ENCODE data around the gene TAS1R1.
"Not testable (repeated sequence)": the region's sequence is repeated elsewhere in the genome, so short reads cannot be mapped to it uniquely, and the experiment has no call there.

The TAS1R1 gene

DNA sequence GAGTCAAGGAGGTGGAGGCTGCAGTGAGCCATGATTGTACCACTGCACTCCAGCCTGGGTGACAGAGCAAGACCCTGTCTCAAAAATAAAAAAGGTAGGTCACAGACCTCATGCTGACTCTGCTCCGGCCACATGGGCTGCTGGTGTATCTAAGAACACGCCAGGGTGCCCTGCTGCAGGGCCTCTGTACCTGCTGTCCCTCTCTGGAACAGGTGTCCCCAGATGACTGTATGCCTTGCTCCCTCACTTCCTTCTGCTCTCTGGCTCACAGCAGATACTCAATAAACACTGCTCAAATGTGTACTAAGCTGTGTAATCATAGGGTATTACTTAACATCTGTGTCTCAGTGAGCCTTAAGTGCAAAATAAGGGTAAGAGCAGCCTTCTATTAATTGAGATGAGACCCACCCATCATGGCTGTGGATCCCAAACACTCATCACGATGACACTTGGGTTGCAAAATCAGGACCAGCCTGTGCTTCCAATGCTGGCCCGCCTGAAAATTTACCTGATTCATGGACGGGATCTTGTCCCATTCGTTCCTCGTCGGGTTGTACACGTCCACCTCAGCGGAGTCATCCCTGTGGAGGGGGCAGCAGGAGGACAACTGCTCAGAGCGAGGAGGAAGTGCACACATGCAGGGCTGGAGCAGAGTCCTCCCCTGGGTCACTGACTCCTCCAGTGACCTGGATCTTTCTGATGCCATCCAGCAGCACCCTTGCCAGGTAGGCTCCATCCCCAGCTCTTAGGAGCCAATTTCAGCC is 40.1 kb downstream of the TAS1R1 start:
- no peak overlapping the region for H3K9ac ChIP-seq (ENCODE audit: low read depth, low read length)
- no peak overlapping the region for H3K4me3 ChIP-seq (ENCODE audit: low read length)
- peaks cover 48% of the 10 kb centered on the region for H3K4me1 ChIP-seq (ENCODE audit: control insufficient read depth, insufficient read depth, low read length)
- no peaks in the 10 kb centered on the region for H3K27me3 ChIP-seq (ENCODE audit: control insufficient read depth, insufficient read depth, low read length)
- no peaks in the 10 kb centered on the region for H3K9me3 ChIP-seq (replicated peaks; ENCODE audit: low read length)
- peaks cover 87% of the 10 kb centered on the region for H3K36me3 ChIP-seq (ENCODE audit: insufficient read depth, low read length)
- no peak overlapping the region for H3K4me2 ChIP-seq (ENCODE audit: low read length)

DNA sequence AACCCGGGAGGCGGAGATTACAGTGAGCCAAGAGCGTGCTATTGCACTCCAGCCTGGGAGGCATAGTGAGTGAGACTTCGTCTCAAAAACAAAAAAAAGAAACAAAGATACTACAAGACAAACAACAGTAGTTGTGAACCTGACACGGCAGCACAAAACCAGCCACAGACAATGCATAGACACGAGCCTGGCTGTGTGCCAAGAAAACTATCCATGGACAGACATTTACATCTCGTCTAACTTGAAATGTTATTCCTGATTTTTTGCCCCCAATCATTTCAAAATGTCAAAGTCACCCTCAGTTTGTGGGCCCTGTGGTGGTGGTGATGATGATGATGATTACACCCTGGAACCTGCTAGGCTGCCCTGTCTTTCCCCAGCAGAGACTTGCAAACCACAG is 41.2 kb downstream of the TAS1R1 start:
- Histone ChIP-seq H3K36me3 (ENCODE audit: insufficient read depth, low read length) (peaks cover 79% of the 10 kb centered on the region), H3K9me3 (replicated peaks; ENCODE audit: low read length) (no peaks in the 10 kb centered on the region), H3K4me1 (ENCODE audit: control insufficient read depth, insufficient read depth, low read length) (peaks cover 43% of the 10 kb centered on the region), H3K4me2 (ENCODE audit: low read length) (peak overlapping the region; percentile 23), H3K4me3 (ENCODE audit: low read length) (no peak overlapping the region), H3K27me3 (ENCODE audit: control insufficient read depth, insufficient read depth, low read length) (no peaks in the 10 kb centered on the region), H3K9ac (ENCODE audit: low read depth, low read length) (no peak overlapping the region)

DNA sequence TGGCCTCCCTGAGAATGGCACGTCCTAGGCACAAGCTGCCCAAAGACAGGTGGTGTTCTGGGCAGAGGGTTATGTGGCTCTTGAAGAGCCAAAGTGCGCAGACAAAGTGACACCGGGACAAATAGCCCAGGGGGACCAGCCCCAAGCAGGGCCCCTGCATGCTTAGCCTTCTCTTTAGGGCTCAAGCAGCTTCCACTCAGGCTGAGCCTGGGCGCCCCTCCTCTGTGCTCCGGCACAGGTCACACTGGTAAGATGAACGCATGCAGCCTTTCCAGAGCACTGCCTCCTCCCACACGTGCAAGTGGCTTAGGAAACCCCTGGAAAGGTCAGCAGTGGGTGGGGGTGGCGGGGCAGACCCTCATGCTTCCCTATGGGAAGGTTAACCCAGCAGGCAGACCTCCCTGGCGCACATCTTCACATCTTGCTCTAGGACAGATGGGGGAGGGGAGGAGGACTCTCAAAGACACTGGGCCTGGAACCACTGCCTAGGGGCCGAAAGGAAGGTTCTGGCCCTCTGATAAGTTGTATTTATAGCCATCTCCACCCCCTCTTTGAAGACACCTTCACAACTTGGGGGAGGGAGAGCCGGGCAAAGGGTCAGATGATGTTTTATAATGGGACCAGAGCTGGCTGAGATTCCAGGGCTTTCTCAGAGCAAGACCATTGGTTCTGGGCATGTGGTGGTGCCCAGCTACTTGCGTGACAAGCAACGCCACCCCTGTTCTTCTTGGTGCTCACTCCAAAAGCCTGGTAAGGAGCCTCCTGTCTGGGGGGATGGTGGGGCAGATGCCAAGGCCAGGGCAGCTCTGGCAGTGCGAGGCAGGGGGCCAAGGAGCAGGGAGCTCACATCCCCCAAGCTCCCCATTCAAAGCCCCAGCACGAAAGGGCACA is 42.0 kb downstream of the TAS1R1 start:
- Histone ChIP-seq H3K4me1 (ENCODE audit: control insufficient read depth, insufficient read depth, low read length) (peaks cover 35% of the 10 kb centered on the region), H3K27me3 (ENCODE audit: control insufficient read depth, insufficient read depth, low read length) (no peaks in the 10 kb centered on the region), H3K9ac (ENCODE audit: low read depth, low read length) (peak overlapping the region; percentile 6), H3K4me2 (ENCODE audit: low read length) (peak overlapping the region; percentile 43), H3K9me3 (replicated peaks; ENCODE audit: low read length) (no peaks in the 10 kb centered on the region), H3K4me3 (ENCODE audit: low read length) (no peak overlapping the region), H3K36me3 (ENCODE audit: insufficient read depth, low read length) (peaks cover 71% of the 10 kb centered on the region)

DNA sequence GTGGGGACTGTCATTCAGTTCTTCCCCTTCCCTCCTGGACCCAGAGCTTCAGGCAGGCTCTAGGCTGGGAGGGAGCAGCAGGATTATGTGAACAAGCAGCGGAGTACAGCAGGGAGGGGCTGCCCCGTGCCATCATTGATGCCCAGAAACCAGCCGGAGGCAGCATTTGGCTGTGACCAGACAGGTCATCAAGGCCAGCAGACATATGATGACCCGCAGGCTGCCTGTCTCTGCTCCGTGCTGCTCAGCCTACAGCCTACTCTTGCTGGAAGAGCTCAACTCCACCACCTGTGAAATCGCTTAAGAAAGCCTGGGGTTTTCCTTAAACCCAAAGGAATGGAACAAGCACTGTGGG is 42.6 kb downstream of the TAS1R1 start:
- Histone ChIP-seq H3K4me3 (ENCODE audit: low read length) (no peak overlapping the region), H3K4me1 (ENCODE audit: control insufficient read depth, insufficient read depth, low read length) (peaks cover 33% of the 10 kb centered on the region), H3K9me3 (replicated peaks; ENCODE audit: low read length) (no peaks in the 10 kb centered on the region), H3K36me3 (ENCODE audit: insufficient read depth, low read length) (peaks cover 65% of the 10 kb centered on the region), H3K9ac (ENCODE audit: low read depth, low read length) (peak overlapping the region; percentile 6), H3K4me2 (ENCODE audit: low read length) (peak overlapping the region; percentile 43), H3K27me3 (ENCODE audit: control insufficient read depth, insufficient read depth, low read length) (no peaks in the 10 kb centered on the region)

DNA sequence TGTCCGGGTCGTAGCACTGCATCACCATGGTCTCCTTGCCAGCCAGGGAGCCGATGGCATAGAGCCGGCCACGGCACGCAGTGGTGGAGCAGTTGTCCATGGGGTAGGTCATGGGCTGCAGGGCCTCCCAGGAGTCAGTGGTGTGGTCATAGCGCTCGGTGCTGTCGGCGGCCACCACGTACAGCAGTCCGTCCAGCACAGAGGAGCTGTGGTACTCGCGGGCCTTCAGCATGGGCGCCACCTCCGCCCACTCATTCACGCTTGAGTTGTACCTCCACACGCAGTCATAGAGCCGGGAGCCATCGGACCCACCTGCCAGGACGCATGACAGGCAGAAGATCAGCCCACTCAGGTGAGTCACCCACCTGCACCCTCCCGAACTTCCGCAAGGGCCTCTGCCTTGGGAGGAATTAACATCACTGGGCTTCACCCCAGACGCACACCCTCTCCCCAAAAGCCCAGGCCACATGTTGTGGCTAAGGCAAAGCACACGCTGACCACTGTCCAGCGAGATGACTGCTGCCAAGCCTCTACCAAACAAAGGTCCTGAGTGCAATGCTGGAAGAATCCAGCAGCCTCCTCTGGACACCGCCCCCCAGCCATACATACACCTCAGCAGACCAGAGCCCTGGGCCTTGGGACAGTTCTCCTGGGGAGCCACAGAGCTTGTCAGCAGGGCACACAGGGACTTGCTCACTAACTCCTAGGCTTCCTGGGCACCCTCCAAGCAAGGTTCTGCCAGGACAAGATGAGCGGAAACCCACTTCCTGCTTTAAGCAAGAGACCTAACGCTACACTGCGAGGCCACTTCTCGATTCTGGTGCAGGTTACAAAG is 44.3 kb downstream of the TAS1R1 start:
- Histone ChIP-seq H3K36me3 (ENCODE audit: insufficient read depth, low read length) (peaks cover 49% of the 10 kb centered on the region), H3K4me3 (ENCODE audit: low read length) (peak overlapping the region; percentile 80), H3K9ac (ENCODE audit: low read depth, low read length) (peak overlapping the region; percentile 87), H3K4me1 (ENCODE audit: control insufficient read depth, insufficient read depth, low read length) (peaks cover 47% of the 10 kb centered on the region), H3K9me3 (replicated peaks; ENCODE audit: low read length) (no peaks in the 10 kb centered on the region), H3K27me3 (ENCODE audit: control insufficient read depth, insufficient read depth, low read length) (no peaks in the 10 kb centered on the region), H3K4me2 (ENCODE audit: low read length) (peak overlapping the region; percentile 95)

DNA sequence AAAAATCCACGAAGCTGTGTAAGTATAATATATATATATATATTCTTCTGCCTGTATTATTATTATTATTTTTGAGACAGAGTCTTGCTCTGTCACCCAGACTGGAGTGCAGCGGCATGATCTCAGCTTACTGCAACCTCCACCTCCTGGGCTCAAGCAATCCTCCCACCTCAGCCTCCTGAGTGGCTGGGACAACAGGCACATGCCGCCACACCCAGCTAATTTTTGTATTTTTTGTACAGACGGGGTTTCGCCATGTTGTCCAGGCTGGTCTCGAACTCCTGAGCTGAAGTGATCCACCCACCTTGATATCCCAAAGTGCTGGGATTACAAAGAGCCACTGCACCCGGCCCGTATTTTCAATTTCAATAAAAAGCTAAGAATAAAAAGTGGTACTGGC is 44.9 kb downstream of the TAS1R1 start:
- Histone ChIP-seq H3K36me3 (ENCODE audit: insufficient read depth, low read length) (peaks cover 43% of the 10 kb centered on the region), H3K4me2 (ENCODE audit: low read length) (peak overlapping the region; percentile 95), H3K4me1 (ENCODE audit: control insufficient read depth, insufficient read depth, low read length) (peaks cover 53% of the 10 kb centered on the region), H3K4me3 (ENCODE audit: low read length) (peak overlapping the region; percentile 80), H3K9ac (ENCODE audit: low read depth, low read length) (peak overlapping the region; percentile 87)
- not testable (repeated sequence) for H3K27me3 ChIP-seq (ENCODE audit: control insufficient read depth, insufficient read depth, low read length); H3K9me3 ChIP-seq (replicated peaks; ENCODE audit: low read length)

DNA sequence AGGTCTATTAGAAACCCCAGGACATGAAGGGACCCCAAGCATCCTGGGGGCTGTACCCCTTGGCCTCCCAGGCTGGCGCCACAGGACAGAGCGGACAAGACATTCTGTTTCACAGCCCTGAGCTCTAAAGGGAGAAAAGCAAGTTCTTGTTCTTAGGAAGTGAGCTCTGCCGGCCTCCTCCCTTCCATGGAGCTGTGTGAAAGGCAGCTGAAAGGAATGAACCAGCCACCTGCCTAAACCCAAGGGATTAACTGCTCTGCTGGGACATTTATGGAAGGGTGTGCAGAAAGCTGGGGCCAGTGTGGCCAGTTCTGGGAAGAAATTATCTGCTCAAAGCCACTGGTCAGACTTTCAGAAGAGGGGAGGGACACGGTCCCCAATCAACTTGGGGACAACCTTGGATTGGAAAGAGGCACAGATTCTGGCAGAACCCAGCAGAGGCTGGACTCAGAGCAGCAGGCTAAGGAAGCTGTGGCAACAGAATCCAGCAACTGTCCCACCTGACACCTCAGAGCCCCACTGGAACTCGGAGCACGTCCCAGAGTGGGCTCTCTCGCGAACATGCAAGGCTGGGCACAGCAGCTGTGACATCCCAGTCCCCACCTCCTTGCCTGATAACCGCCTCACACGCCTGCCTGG is 45.4 kb downstream of the TAS1R1 start:
- Histone ChIP-seq H3K9me3 (replicated peaks; ENCODE audit: low read length) (no peaks in the 10 kb centered on the region), H3K36me3 (ENCODE audit: insufficient read depth, low read length) (peaks cover 38% of the 10 kb centered on the region), H3K27me3 (ENCODE audit: control insufficient read depth, insufficient read depth, low read length) (no peaks in the 10 kb centered on the region), H3K4me3 (ENCODE audit: low read length) (peak overlapping the region; percentile 80), H3K4me2 (ENCODE audit: low read length) (peak overlapping the region; percentile 95), H3K4me1 (ENCODE audit: control insufficient read depth, insufficient read depth, low read length) (peaks cover 54% of the 10 kb centered on the region), H3K9ac (ENCODE audit: low read depth, low read length) (peak overlapping the region; percentile 87)

DNA sequence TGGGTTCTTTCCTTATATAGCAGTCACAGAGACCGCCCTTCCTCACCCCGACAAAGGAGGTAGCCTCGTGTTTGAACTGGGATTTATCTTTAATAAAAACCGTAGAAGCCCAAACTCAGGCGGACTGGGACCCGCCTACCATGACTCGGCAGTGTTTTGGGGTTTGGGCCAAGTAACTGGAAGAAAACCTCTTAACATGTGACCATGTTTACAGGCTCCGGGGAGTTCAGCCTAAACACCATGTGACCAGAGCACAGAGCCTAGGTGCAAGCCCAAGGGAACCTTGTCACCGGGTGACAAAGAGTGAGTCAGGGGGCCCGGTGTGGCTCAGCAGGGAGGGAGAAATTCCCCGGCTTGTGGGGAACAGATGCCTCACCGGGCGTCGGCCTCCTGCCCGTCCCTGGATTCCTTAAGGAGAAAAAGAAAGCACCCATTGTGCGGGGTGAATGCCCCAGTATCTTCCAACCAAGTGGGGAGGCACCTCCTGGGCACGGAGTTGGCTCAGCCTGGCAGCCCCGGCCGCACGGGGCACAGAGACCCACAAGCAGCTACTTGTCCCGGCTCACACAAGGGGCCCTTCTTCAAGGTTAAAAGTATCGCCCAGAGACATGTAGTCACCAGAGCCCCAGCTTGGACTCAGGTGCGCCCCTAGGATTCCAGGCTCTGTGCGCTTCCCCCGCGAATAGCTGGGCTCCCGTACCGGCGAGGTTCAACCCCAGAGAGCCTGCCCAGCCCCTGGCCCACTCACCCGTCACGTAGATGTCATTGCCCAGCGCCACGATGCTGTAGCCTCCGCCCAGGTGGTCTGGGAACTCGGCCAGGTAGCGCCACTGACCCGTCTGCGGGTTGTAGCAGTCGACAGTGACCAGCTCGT is 46.2 kb downstream of the TAS1R1 start:
- Histone ChIP-seq H3K36me3 (ENCODE audit: insufficient read depth, low read length) (peaks cover 30% of the 10 kb centered on the region), H3K27me3 (ENCODE audit: control insufficient read depth, insufficient read depth, low read length) (no peaks in the 10 kb centered on the region), H3K4me1 (ENCODE audit: control insufficient read depth, insufficient read depth, low read length) (peaks cover 54% of the 10 kb centered on the region)

DNA sequence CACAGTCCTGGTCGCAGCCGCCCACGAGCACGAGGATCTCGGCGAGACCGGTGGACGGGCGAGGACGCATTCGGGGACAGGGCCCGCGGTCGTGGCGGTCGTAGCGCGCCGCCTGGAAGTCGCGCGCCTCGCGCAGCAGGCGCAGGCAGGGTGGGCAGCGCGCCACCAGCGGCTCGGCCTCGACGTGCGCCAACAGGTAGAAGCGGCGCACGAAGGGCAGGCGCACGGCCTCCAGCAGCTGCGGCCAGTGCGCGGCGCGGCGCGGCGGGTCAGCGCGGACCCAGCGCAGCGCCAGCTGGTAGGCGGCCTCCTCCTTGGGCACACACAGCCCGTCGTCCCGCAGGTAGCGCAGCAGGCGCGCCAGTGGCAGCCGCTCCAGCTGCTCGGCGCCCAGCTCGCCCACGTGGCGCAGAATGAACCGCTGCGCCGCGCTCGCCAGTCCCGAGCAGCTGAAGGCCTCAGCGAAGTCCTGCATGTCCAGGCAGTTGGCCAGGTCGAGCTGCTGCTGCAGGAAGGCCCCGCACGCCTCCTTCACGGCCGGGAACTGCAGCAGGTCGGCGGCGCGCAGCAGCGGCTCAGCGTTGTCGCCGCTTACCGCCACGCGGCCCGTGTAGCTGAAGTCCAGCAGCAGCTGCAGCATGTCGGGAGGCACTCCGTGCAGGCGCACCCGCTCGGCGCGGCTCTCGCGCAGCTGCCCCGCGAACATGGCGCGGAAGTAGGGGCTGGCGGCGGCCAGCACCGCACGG is 47.0 kb downstream of the TAS1R1 start:
- Histone ChIP-seq H3K9me3 (replicated peaks; ENCODE audit: low read length) (no peaks in the 10 kb centered on the region), H3K27me3 (ENCODE audit: control insufficient read depth, insufficient read depth, low read length) (no peaks in the 10 kb centered on the region), H3K36me3 (ENCODE audit: insufficient read depth, low read length) (peaks cover 22% of the 10 kb centered on the region), H3K4me1 (ENCODE audit: control insufficient read depth, insufficient read depth, low read length) (peaks cover 48% of the 10 kb centered on the region), H3K9ac (ENCODE audit: low read depth, low read length) (peak overlapping the region; percentile 87), H3K4me2 (ENCODE audit: low read length) (peak overlapping the region; percentile 95), H3K4me3 (ENCODE audit: low read length) (peak overlapping the region; percentile 80)

More for the DNA sequence above, 46.2 kb downstream of the TAS1R1 start:
- H3K4me3 ChIP-seq (ENCODE audit: low read length) = peak overlapping the region; percentile 80
- peak overlapping the region; percentile 95 for H3K4me2 ChIP-seq (ENCODE audit: low read length)
- H3K9me3 ChIP-seq (replicated peaks; ENCODE audit: low read length) = no peaks in the 10 kb centered on the region
- H3K9ac ChIP-seq (ENCODE audit: low read depth, low read length) = peak overlapping the region; percentile 87
